CD4-positive, alpha-beta T cell treated with Interleukin-10 for 1 hour (primary cell): Measurements from ENCODE around the gene LDOC1.
"Not testable (repeated sequence)": the region's sequence is repeated elsewhere in the genome, so short reads cannot be mapped to it uniquely, and the experiment has no call there.

ENCODE experiments used
- DNase-seq: peaks from one replicate; pipeline ENCODE4 v3.0.0-alpha.2; 2020

Gene LDOC1

DNA sequence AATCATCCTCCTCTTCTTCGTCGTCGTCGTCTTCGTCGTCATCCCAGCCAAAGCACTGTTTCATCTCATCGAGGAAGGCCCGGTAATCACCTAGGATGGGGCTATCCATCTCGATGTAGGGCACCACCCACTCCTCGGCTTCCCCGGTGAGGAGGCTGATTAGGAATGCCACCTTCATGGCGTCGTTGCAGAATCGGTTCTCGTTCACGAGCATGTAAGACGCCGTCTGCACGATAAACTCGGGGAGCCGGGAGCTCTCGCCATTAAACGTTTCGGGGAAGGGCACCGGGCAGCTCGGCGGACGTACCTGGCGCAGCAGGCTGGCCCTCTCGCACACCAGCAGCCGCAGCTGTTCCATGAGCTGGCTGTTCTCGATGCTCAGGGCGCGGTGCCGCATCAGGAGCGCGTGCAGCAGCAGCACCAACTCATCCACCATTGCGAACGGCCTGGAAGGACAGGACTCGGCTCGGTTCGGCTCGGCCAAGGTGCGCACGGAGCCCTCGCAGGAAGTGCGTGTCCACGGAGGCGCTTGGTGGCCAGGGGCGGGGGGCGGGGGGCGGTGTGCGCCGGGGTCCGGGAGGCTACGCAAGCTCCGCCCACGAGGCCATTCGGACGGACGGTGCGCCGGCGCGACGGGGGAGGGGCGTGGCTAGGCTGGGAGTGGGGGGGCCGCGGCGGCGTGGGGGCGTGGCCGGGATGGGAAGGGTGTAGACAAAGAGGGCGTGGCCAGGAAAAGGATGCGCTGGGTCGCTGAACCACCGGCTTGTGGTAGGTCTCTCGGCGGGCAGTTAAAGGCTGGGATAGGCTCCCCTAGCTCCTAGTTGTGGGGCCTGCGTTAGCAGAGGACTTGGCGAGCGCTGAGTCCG is at the start of gene LDOC1:
Gene LDOC1, minus strand, starts transcription at position 544 of the 866 bp plus-strand sequence. Its CDS starts 108 bp downstream, at position 436.
- DNase-seq, result peak; percentile 79

DNA sequence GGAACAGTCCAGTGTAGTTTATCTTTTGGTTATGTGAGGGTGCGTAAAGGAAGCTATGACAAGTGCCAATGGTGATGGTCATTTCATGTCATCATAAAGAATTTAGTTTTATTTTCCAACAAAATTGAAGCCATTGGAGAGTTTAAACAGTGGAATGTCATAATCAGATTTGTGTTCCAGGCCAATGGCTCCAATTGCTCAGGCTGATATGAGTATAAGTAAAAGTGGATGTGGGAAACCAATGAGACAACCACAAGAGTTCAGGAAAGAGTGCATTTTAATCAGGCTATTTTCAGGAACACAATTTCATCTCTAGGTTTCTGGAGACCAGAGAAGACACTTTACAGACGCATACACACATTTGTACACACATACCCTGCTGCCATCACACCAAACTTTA is 44.7 kb upstream of the LDOC1 start:
- DNase-seq, result no peak

DNA sequence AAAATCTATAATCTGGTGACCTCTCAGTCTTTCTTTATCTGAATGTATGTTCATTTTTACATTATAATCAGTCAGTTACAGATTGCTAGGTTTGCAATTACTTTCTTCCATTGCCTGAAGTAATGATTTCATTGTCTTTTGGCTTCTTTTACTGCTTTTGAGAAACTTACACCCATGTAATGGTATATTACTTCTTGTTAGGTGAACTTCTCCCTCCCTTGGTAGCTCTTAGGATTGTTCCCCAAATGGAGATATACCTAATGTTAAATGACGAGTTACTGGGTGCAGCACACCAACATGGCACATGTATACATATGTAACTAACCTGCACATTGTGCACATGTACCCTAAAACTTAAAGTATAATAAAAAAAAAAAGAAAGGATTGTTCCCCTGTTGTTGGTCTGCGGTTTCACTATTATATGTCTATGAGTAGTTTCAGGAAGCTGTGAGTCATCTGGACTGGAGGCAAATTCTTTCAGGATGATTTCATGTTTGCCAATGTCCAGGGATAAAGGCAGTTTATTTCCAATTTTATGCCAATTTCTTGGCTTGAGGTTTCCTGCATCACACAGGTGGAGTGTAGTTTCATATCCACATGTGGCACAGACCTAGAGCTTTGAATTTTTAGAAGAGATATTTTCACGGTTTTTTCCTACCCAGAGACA is 43.5 kb upstream of the LDOC1 start:
- DNase-seq, result no peak

DNA sequence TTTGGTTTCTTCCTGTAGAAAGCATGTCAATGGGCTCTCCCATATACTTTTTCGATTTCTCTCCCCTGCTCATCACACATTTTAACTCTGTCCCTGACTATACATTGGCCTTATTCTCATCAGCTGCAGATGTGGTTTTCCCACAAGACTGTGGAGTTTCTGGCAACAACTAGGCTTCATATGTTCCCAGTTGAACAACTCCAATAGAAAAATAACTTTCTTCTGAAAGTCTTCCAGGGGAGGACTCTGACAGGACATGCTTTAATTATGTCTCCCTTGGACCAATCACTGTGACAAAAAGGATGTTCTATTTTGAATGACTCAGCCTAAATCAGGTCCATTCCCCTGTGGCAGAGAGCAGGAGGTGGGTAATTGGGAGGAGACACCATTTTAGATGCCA is 37.3 kb upstream of the LDOC1 start:
- DNase-seq, result no peak

DNA sequence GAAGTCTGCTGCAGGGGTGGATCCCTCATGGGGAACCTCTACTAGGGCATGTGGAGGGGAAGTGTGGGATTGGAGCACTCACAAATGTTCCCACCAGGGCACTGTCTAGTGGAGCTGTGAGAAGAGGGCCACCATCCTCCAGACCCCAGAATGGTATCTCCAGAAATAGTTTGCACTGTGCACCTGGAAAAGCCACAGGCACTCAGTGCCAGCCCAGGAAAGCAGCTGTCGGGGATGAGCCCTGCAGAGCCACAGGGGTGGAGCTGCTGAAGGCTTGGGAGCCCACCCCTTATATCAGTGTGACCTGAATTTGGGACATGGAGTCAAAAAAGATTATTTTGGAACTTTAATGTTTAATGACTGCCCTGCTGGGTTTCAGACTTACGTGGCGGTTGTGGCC is 25.0 kb upstream of the LDOC1 start:
- DNase-seq, result no peak

DNA sequence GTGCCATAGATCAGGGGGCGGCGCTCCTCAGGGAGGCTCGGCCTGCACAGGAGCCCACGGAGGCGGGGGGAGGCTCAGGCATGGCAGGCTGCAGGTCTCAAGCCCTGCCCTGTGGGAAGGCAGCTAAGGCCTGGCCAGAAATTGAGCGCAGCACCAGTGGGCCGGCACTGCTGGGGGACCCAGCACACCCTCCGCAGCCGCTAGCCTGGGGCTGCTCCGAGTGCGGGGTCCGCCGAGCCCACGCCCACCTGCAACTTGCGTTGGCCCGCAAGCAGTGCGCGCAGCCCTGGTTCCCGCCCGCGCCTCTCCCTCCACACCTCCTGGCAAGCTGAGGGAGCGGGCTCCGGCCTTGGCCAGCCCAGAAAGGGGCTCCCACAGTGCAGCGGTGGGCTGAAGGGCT is 11.6 kb upstream of the LDOC1 start:
- not testable (repeated sequence) for DNase-seq

DNA sequence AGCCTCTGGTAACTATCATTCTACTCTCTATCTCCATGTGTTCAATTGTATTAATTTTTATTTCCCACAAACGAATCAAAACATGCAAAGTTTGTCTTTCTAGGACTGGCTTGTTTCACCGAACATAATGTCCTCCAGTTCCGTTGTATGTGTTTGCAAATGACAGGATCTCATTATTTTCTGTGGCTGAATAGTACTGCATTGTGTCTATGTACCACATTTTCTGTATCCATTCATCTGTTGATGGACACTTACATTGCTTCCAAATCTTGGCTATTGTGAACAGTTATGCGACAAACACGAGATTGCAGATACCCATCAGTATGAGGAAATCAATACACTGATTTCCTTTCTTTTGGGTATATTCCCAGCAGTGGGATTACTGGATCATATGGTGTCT is 8.4 kb upstream of the LDOC1 start:
- DNase-seq, result no peak

DNA sequence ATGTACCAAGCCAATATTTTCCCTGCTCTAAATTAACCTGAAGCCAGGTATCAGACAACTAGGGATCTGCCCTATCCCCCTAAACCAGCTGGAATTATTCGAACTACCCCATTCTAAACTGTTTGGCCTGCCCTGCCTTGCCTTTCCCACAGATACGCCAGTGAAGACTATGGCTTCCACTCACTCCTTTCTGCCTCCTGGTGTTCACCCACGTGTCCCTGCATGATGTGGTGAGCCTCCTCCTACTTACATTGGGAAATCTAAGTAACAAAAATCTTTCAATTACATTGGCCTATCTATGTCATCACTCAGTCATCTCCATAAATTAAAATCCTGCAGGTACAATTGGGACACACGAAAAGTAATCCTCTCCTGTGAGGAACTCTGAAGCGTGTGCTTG is 6.1 kb upstream of the LDOC1 start:
- DNase-seq, result no peak

DNA sequence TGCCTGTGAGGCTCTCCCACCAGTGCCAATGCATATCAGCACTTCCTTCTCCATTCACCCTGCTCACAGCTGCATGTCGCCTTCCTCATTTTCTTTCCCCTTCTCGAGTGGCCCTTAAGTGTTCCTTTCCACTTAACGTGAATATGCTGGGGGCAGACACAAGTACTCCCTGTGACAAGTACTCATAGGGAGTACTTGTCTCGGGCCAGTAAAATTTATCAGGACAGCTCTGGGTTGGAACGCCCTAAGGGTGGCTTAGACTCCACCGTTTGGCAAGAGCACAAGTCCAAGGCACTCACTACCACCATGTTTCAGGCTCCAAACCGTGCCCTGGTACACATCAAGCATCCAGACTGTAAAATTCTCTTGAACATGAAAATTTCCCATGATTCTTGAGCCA is 3.9 kb upstream of the LDOC1 start:
- DNase-seq, result no peak

DNA sequence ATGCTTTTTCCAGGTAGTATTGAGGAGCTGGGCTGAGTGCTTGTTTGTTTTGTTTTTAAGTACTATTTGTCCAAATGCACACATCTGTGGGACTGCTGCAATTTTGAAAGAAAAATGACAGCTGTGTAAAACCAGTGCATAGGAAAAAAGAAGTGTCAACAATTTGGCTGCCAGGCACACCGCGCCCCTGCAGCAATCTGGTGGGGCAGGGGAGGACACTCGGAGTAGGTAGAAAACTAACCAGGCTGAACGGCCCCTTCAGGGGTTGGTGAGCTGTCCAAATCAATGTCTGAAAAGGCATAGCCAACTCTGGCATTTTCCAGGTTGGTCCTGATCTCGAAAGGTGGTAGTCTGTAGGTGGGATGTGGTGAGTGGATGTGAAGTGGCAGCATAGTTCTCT is 1.1 kb downstream of the LDOC1 start:
- no peak for DNase-seq

DNA sequence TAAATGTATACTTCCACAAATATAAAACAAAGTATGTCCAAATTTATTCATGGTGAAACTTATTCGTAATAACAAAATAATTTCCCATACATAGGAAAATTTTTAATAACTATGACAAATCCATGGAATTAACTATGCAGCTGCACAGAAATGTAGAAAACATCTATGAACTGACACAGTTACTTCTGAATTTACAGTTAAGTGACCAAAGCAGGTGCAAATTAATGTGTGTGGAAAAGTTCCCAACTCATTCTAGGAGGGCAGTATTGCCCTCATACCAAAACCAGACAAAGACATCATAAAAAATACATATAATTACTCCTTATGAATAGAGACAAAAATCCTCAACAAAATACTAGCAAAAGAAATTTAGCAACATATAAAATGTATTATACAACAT is 12.5 kb downstream of the LDOC1 start:
- no peak for DNase-seq

DNA sequence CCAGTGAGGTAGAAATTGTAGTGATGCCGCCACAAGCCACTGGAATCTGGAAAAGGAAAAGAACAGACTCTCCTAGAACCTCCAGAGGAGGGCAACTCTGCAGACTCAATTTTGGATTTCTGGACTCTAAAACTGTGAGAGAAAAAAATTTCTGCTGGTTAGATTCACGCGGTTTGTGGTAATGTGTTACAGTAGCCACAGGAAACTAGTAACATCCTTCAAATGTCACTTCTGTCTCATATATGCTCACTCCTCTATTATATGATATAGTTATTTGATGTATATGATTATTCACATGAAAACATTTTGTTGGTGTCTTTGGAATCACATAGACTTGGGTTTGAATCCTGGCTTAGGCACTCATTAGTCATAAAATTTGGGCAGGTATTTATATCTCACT is 18.8 kb downstream of the LDOC1 start:
- no peak for DNase-seq

DNA sequence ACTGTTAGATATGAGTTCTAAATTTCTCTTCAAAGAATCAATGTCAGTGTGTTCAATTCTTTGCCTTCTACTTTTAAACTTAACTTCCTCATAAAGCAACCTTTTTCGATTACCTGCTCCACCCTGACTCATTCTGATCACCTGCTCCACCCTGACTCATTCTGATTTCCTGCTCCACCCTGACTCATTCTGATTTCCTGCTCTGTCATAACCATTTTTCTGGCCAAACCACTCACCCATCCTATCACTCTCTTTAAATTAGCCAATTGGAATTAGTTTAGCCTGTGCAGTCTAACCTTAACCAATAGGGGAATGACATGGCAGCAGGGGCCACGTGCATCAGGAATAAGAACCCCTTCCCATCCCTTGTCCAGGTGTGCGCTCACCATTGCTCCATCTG is 21.7 kb downstream of the LDOC1 start:
- not testable (repeated sequence) for DNase-seq

DNA sequence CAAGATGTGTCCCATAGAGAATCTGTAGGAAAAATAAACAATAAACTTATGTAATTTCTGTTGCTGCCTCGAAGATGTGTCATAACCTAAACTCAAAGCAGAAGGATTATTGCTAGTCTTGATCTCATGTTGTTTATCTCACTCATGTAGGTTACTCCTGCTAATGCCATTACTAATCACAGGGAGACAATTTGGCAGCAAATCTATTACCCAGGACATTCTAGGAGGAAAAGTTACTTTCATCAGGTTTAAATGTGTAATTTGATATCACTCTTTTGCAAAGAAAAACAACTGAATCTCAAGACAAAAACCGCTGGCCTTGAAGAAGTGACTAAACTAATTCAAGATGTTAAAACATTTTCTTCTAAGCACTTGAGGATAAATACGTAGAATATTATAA is 34.0 kb downstream of the LDOC1 start:
- DNase-seq, result no peak

DNA sequence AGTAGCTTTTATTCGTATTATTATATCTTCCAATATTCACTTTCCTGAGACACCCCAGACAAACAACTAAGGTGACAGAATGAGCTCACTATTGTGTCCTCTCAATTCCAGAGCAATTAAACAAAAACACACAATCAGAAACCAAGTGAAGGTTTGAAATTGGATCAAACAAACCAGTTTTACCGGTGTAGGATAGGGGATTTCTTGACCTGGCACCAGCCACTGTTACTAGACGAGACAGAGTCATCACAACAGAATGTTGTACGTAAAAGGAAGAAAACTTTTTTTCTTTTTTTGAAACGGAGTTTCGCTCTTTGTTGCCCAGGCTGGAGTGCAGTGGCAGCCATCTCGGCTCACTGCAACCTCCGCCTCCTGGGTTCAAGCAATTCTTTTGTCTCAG is 43.7 kb downstream of the LDOC1 start:
- no peak for DNase-seq

DNA sequence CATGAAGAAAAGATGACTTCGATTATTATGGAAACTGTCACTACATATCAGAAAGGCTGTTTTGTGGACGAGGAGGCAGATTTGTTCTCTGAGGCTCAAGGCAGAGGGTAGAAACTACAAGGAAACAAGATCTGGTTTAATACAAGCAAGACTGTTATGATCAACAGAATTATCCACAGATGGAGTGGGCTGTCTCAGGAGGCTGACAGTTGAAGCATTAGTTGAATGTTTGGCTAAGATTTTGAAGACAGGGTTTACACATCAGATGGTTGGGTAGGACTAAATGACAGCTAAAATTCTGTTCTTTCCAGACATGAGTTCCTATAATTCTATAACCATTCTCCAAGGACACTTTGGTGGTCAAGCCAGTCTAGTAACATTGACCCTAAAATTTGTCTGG is 49.8 kb downstream of the LDOC1 start:
- DNase-seq, result no peak
